Adrenal gland (tissue), 5 donors: Measurements from ENCODE around the gene SEH1L.

Experiments
- CTCF ChIP-seq, 6 experiments: fragments of 450-650 bp in 4 of 6; fragments of 200-600 bp in 2 of 6; sonication (generic) in 1 of 6; IDR thresholded peaks; 1 replicate in 5 of 6; 2 replicates in 1 of 6; pipeline versions ENCODE4 v1.5.1 to v1.8.0; 2016 to 2021; ENCODE audit warnings: antibody characterized with exemption in 6 of 6, mild to moderate bottlenecking in 2 of 6, moderate library complexity in 1 of 6
- POLR2A ChIP-seq, 2 donors: fragments of 450-650 bp; IDR thresholded peaks; one replicate each; pipeline ENCODE4 v1.6.1; 2017; ENCODE audit warnings: antibody characterized with exemption in 2 of 2, mild to moderate bottlenecking in 2 of 2, moderate library complexity in 1 of 2
- donor health status: DM: no; HTN: no; CAD: no.

DNA sequence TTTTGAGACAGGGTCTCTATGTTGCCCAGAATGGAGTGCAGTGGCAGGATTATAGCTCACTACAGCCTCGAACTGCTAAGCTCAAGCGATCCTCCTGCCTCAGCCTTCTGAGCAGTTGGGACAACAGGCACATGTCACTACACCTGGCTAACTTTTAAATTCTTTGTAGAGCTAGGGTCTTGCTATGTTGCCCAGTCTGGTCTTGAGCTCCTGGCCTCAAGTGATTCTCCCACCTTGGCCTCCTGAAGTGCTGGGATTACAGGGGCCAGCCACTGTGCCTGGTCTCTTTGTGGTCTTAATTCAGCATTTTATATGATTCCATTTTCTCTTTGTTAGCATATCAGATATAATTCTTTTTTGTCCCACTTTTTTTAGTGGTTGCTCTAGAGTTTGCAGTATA lies 77.4 kb downstream of the SEH1L start:
- no peak for TF ChIP-seq CTCF (IDR thresholded peaks at IDR 0.05)
- no peak for TF ChIP-seq POLR2A (IDR thresholded peaks at IDR 0.05)
